SH-SY5Y (cell line): ENCODE measurements around the gene GALNT5.

ENCODE experiments used
- GATA2 ChIP-seq: IDR thresholded peaks from 2 replicates; pipeline ENCODE4 v1.6.1; 2011; ENCODE audit warnings: mild to moderate bottlenecking, low read depth, low read length
- GATA3 ChIP-seq: IDR thresholded peaks from 2 replicates; pipeline ENCODE4 v1.6.1; 2011; ENCODE audit warnings: low read depth, mild to moderate bottlenecking, low read length, moderate library complexity

GALNT5 gene

GRCh38 chr2:157296958-157297357 lies 39.5 kb downstream of the GALNT5 start:
- no peak for TF ChIP-seq GATA3
- TF ChIP-seq GATA2 = no peak

- TF ChIP-seq GATA3 (no peak), GATA2 (no peak)
These were observed 43.8 kb downstream of the GALNT5 start for GRCh38 chr2:157301307-157301706.

- TF ChIP-seq GATA2 = no peak
- TF ChIP-seq GATA3 = no peak
These were observed 45.1 kb downstream of the GALNT5 start for GRCh38 chr2:157302492-157303099.

- TF ChIP-seq GATA3 (no peak), GATA2 (no peak)
These were observed 46.1 kb downstream of the GALNT5 start for GRCh38 chr2:157303612-157304011.

GRCh38 chr2:157304811-157305722 lies 47.6 kb downstream of the GALNT5 start:
- no peak for TF ChIP-seq GATA2
- TF ChIP-seq GATA3 = no peak

- no peak for TF ChIP-seq GATA2
- TF ChIP-seq GATA3 = no peak
These were observed 48.2 kb downstream of the GALNT5 start for GRCh38 chr2:157305723-157306110.

- TF ChIP-seq GATA3 (no peak), GATA2 (no peak)
These were observed 49.5 kb downstream of the GALNT5 start for GRCh38 chr2:157307021-157307420.

GRCh38 chr2:157309878-157310277 lies 52.4 kb downstream of the GALNT5 start:
- no peak for TF ChIP-seq GATA3
- TF ChIP-seq GATA2 = no peak

- TF ChIP-seq GATA3 (no peak), GATA2 (no peak)
These were observed 54.2 kb downstream of the GALNT5 start for GRCh38 chr2:157311706-157312105.

- TF ChIP-seq GATA2 (no peak), GATA3 (no peak)
These were observed 55.5 kb downstream of the GALNT5 start for GRCh38 chr2:157312866-157313486.

GRCh38 chr2:157315901-157316300 lies 58.4 kb downstream of the GALNT5 start:
- TF ChIP-seq GATA2 (no peak), GATA3 (no peak)

GRCh38 chr2:157318884-157319283 lies 61.4 kb downstream of the GALNT5 start:
- TF ChIP-seq GATA3 (no peak), GATA2 (no peak)

GRCh38 chr2:157319795-157320194 lies 62.3 kb downstream of the GALNT5 start:
- TF ChIP-seq GATA2 = no peak
- TF ChIP-seq GATA3 = no peak

GRCh38 chr2:157320409-157320808 lies 62.9 kb downstream of the GALNT5 start:
- TF ChIP-seq GATA3 (no peak), GATA2 (no peak)

- no peak for TF ChIP-seq GATA2
These were observed 64.0 kb downstream of the GALNT5 start for GRCh38 chr2:157321466-157321865.

- TF ChIP-seq GATA2 = no peak
- TF ChIP-seq GATA3 = no peak
These were observed 64.9 kb downstream of the GALNT5 start for GRCh38 chr2:157322432-157322831.
